ENCODE measurements around the gene NPC1L1.

Gene NPC1L1

DNA sequence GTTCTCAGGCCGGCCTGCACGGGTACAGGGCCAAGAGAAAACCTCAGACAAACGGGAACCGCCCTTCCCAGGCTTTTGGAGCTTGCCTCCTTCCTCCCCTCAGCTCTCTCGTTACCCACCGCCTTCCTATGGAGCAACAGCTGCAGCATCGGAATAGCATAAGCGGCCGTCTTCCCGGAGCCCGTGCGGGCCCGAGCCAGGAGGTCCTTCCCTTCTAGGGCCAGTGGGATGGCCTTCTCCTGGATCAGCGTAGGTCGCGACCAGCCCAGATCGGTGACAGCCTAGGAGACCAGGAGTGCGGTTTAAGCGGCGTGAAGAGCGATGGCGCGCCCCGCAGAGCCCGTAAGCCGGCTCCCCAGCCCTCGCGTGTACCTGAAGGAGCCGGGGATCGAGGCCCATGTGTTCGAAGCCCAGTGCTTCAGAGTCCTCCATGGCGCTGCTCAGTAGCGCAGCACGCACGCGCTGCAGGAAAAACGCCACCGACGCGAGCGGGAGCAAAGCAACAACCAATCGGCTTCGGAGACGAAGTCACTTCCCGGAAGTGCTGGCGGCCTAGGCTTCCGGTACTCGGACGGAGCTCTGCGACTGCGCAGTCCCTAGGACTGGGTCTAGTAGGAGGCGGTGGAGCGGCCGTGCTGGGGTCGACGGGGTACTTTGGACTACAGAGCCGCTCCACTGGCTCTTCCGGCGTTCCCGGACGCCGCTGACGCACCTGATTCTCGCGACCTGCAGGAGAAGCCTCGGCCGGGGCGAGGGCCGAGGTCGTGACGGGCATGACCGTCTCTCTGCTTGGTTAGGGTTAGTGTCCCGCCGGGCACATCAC lies 32.5 kb upstream of the NPC1L1 start, which contains the start of gene DDX56:
DDX56 (minus strand) TSS at position 445 of the 823 bp plus-strand sequence; CDS start at position 432, 13 bp downstream.
- no peak for TF ChIP-seq GATA2 (IDR thresholded peaks at IDR 0.05; ENCODE audit: low read depth, low read length)
- no peak for TF ChIP-seq GATA3 (IDR thresholded peaks at IDR 0.05; ENCODE audit: low read depth, low read length)

- TF ChIP-seq GATA3 (IDR thresholded peaks at IDR 0.05; ENCODE audit: low read depth, low read length) (no peak), GATA2 (IDR thresholded peaks at IDR 0.05; ENCODE audit: low read depth, low read length) (no peak)
Measured at GRCh38 chr7:44572771-44573170, 31.6 kb upstream of the NPC1L1 start.

- TF ChIP-seq GATA3 (IDR thresholded peaks at IDR 0.05; ENCODE audit: low read depth, low read length): no peak
- no peak for TF ChIP-seq GATA2 (IDR thresholded peaks at IDR 0.05; ENCODE audit: low read depth, low read length)
Measured at GRCh38 chr7:44569959-44570358, 28.8 kb upstream of the NPC1L1 start.

- TF ChIP-seq GATA2 (IDR thresholded peaks at IDR 0.05; ENCODE audit: low read depth, low read length): no peak
- no peak for TF ChIP-seq GATA3 (IDR thresholded peaks at IDR 0.05; ENCODE audit: low read depth, low read length)
Measured at GRCh38 chr7:44568771-44569560, 27.8 kb upstream of the NPC1L1 start.

DNA sequence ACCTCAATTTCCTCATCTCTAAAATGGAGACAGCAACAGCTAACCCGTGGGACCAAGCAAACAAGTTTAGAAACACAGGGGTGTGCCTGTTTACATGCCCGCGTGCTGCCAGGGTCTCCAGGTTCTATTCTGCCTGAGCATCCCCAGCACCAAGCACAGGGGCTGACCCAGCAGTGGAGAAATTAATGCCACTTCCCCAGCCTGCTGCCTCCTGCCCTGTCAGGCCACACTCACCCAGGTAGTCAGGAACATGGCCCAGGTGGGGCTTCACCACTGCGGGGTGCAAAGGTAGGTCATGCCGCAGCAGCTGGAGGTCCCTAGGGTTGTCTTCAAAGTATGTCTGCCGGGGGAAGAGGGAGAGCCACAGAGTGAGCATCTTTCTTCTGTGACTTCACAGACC lies 26.8 kb upstream of the NPC1L1 start:
- TF ChIP-seq GATA2 (IDR thresholded peaks at IDR 0.05; ENCODE audit: low read depth, low read length): no peak

- no peak for TF ChIP-seq GATA3 (IDR thresholded peaks at IDR 0.05; ENCODE audit: low read depth, low read length)
- TF ChIP-seq GATA2 (IDR thresholded peaks at IDR 0.05; ENCODE audit: low read depth, low read length): no peak
Measured at GRCh38 chr7:44566680-44567079, 25.6 kb upstream of the NPC1L1 start.

DNA sequence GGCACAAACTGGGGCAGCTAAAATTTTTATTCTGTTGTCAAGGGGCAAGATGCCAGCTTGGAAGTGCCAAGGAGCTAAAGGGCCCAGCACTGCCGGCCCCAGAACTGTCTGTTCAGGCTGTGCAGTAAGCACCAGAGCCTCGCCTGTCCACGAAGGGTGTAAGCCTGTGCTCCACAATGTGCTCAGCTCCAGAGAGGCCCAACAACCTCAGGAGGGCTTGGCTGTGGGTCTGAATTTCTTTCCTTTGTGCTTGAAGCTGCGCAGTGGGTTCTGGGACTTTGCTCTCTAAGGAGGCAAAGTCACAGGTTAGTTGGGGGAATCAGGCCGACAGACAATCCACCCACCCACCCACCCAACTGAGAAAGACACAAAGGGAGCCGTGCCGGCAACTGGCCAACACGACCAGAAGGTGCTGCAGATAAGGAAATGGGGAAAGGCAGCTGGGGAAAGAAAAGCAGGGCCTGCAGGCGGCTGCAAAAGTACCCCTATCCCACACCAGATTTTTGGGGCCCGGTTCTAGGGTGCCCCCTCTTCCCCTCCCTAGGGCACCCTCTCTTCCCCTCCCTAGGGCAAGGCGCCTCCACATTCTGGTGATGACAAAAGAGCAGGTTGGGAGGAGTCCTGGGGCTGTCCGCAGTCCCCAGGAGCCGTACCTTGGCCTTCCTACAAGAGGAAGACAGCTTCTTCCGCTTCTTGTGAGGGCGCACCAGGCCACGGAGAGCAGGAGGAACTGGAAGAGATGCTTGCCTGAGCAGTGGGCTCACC lies 24.8 kb upstream of the NPC1L1 start:
- TF ChIP-seq GATA2 (IDR thresholded peaks at IDR 0.05; ENCODE audit: low read depth, low read length) (no peak), GATA3 (IDR thresholded peaks at IDR 0.05; ENCODE audit: low read depth, low read length) (no peak)

- TF ChIP-seq GATA3 (IDR thresholded peaks at IDR 0.05; ENCODE audit: low read depth, low read length): no peak
- TF ChIP-seq GATA2 (IDR thresholded peaks at IDR 0.05; ENCODE audit: low read depth, low read length): no peak
Measured at GRCh38 chr7:44565097-44565794, 24.1 kb upstream of the NPC1L1 start.

GRCh38 chr7:44564606-44565005 lies 23.5 kb upstream of the NPC1L1 start:
- TF ChIP-seq GATA3 (IDR thresholded peaks at IDR 0.05; ENCODE audit: low read depth, low read length): no peak
- TF ChIP-seq GATA2 (IDR thresholded peaks at IDR 0.05; ENCODE audit: low read depth, low read length): no peak

DNA sequence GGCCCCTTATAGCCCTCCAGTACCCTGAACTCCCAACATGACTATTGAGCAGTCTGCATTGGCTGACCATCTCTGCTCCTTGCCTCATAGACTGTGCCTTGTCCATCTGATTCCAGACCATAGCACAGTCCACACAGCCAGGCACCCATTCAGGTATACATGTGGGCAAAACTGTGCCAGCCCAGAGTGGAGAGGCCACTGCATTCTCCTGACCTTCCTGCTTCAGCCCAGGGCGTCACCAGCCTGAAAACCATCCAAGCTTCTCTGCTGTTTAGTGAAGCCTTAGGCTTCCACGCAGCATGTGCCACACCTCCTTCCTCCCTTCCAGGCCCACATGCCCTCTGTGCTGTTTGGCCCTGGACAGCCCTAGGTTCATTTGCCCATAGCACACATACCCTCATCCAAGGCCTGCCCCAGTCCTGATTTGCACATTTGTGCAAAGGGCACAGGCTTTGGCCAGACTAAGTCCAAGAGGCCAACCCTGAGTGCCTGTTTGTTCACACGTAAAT lies 22.1 kb upstream of the NPC1L1 start:
- no peak for TF ChIP-seq GATA2 (IDR thresholded peaks at IDR 0.05; ENCODE audit: low read depth, low read length)
- TF ChIP-seq GATA3 (IDR thresholded peaks at IDR 0.05; ENCODE audit: low read depth, low read length): no peak

DNA sequence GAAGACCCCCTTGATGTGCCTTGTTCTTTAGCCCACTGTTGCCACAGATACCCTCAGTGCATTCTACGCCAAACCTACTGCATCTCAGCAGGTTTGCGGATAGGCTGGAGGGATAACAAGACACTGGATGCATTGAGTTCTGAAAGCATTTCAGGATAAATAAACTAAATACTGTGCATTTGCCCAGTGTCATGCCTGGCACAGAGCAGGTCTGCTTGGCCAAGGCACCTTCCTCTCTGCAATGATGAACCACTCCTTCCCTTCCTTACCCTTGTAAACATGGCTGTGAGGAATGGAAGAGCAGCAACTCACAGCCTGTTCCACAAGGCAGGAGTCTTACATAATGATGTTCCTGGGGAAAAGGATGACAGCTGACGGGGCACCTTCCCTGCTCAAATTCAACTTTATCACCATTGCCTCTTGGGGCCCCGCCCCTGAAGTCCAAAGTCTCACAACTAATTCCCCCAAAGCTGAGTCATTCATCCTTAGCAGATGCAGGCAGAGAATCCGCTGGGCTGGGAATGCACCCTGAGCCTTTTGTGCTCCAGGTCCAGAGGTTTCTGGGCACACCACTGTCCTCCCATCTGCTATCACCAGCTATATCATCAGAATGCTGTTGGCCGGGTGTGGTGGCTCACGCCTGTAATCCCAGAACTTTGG lies 21.0 kb upstream of the NPC1L1 start:
- TF ChIP-seq GATA2 (IDR thresholded peaks at IDR 0.05; ENCODE audit: low read depth, low read length) (no peak), GATA3 (IDR thresholded peaks at IDR 0.05; ENCODE audit: low read depth, low read length) (no peak)

- TF ChIP-seq GATA3 (IDR thresholded peaks at IDR 0.05; ENCODE audit: low read depth, low read length) (no peak), GATA2 (IDR thresholded peaks at IDR 0.05; ENCODE audit: low read depth, low read length) (no peak)
Measured at GRCh38 chr7:44561481-44561880, 20.4 kb upstream of the NPC1L1 start.

DNA sequence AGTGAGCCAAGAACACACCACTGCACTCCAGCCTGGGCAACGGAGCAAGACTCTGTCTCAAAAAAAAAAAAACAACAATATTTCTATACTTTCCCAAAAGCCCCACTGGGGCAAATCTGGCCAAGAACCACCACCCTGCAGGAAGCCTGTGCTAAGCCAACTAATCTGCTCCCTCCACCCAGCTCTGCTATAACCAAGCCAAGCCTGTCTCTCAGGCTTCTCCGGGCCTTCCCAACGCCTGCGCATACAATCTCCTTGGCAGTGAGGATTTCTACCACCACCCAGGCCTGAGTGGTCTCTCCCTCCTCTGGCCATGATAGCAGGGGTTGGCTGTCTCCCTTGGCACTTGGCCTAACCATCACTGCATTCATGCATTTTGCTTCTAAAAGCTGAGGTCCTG lies 18.4 kb upstream of the NPC1L1 start:
- no peak for TF ChIP-seq GATA3 (IDR thresholded peaks at IDR 0.05; ENCODE audit: low read depth, low read length)
- no peak for TF ChIP-seq GATA2 (IDR thresholded peaks at IDR 0.05; ENCODE audit: low read depth, low read length)
